GM18526 (cell line): ENCODE results near the gene TWIST2.

Experiments used
- POLR2A ChIP-seq: IDR thresholded peaks from 3 replicates; pipeline ENCODE4 v1.6.1; 2011; ENCODE audit not compliant: insufficient read length; ENCODE audit errors: extremely low read depth

Gene TWIST2

GRCh38 chr2:238946318-238947242 lies 98.7 kb downstream of the TWIST2 start:
- TF ChIP-seq POLR2A = no peak

- no peak for TF ChIP-seq POLR2A
Measured at GRCh38 chr2:238947243-238947760, 99.4 kb downstream of the TWIST2 start.

- no peak for TF ChIP-seq POLR2A
Measured at GRCh38 chr2:238947920-238948710, 100.2 kb downstream of the TWIST2 start.

- no peak for TF ChIP-seq POLR2A
Measured at GRCh38 chr2:238948765-238949641, 101.1 kb downstream of the TWIST2 start.

GRCh38 chr2:238949710-238950345 lies 101.9 kb downstream of the TWIST2 start:
- no peak for TF ChIP-seq POLR2A

- TF ChIP-seq POLR2A = no peak
Measured at GRCh38 chr2:238950551-238950950, 102.7 kb downstream of the TWIST2 start.

- TF ChIP-seq POLR2A = no peak
Measured at GRCh38 chr2:238952261-238952919, 104.5 kb downstream of the TWIST2 start.

GRCh38 chr2:238954841-238955591 lies 107.1 kb downstream of the TWIST2 start:
- TF ChIP-seq POLR2A = no peak

- no peak for TF ChIP-seq POLR2A
Measured at GRCh38 chr2:238955648-238956531, 108.0 kb downstream of the TWIST2 start.

GRCh38 chr2:238956676-238957075 lies 108.8 kb downstream of the TWIST2 start:
- TF ChIP-seq POLR2A = no peak
